Large intestine (tissue), 3 donors: ENCODE data around the gene SYT1. TPM values are rescaled to one million over a fixed set of nuclear protein-coding genes. Genes with fewer than 3 reads are reported as not detected.
"Not testable (repeated sequence)": the region's sequence is repeated elsewhere in the genome, so short reads cannot be mapped to it uniquely, and the experiment has no call there.

Experiments
- DNase-seq, 2 donors: peaks; one replicate each; pipeline versions ENCODE4 v3.0.0 to v3.0.0-alpha.2; 2013
- H3K27ac ChIP-seq: one replicate; pipeline ENCODE4 v1.5.1; 2013; ENCODE audit warnings: low read length
- H3K27me3 ChIP-seq: 2 replicates; pipeline ENCODE4 v1.6.1; 2013; ENCODE audit warnings: low read length; ENCODE audit not compliant: control insufficient read depth, insufficient read depth
- H3K36me3 ChIP-seq: 2 replicates; pipeline ENCODE4 v1.6.1; 2013; ENCODE audit warnings: low read length; ENCODE audit not compliant: control insufficient read depth, insufficient read depth
- H3K4me1 ChIP-seq: one replicate; pipeline ENCODE4 v1.6.1; 2013; ENCODE audit warnings: low read length; ENCODE audit not compliant: control insufficient read depth, insufficient read depth
- H3K4me3 ChIP-seq: one replicate; pipeline ENCODE4 v1.5.1; 2013; ENCODE audit warnings: low read length
- H3K9me3 ChIP-seq: one replicate; pipeline ENCODE4 v1.6.1; 2013; ENCODE audit warnings: mild to moderate bottlenecking, low read depth, low read length, moderate library complexity; ENCODE audit not compliant: control insufficient read depth
- WGBS: methylation state at CpG from one replicate; pipeline ENCODE4 v1.1.5; 2013; ENCODE audit warnings: low lambda C conversion rate; ENCODE audit not compliant: insufficient coverage; 5-methylcytosine and 5-hydroxymethylcytosine counted together
- polyA plus RNA-seq: library from polyadenylated mRNA; unstranded; fragments of 120-200 nt; gene quantifications from one replicate; pipeline ENCODE4 v1.2.1, GENCODE V29; 2013

SYT1 gene
- polyA plus RNA-seq, 1 donor, result 12.6 TPM

DNA sequence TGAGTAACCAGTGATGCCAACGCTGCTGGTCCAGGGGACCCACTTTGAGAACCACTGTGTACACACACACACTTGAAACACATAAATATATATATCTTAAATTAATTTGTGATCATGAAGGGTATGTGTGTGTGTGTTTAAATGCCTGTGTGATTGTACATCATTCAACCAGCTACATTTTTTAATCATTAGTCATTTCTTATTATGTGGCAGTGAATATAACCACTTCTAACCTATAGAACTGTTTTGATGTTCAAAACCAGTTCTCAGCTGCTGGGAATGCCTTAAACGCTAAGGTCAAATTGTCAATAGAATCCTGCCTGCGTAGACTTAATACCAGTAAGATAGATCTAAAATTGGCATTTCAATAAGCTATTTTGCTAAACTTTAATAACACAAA, 330.0 kb downstream of the SYT1 start:
- WGBS, result no CpG with 5 or more reads among the region's 3 CpGs
- Histone ChIP-seq H3K9me3 (no peaks in the 10 kb centered on the region), H3K27ac (no peak overlapping the region), H3K27me3 (no peaks in the 10 kb centered on the region), H3K4me1 (no peaks in the 10 kb centered on the region), H3K36me3 (no peaks in the 10 kb centered on the region), H3K4me3 (no peak overlapping the region)
- no peak for DNase-seq

GRCh38 chr12:79199166-79199565, 334.6 kb downstream of the SYT1 start:
- Histone ChIP-seq H3K27ac (no peak overlapping the region), H3K4me3 (no peak overlapping the region), H3K27me3 (no peaks in the 10 kb centered on the region), H3K9me3 (no peaks in the 10 kb centered on the region), H3K36me3 (no peaks in the 10 kb centered on the region), H3K4me1 (no peaks in the 10 kb centered on the region)
- 67% methylated on average over 1 of the region's 1 CpG for WGBS
- DNase-seq, result no peak

DNA sequence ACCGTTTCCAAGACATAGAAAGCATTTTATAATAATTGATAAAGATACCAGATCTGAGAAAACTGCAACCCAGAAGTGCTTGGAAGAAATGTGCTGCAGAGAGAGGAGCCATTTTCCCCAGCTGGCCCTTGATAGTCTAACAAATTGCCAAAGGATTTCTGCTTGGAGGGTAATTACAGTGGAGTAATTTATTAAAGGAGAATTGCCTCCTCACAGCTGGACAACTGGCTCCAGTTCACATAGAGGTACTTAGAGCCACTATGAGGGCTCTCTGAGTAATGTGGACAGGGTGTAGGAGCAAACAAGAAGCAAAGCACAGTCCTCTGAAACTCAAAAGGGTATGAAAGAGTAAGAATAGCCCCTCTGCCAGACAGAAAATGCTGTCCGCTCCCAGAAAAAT, 335.6 kb downstream of the SYT1 start:
- Histone ChIP-seq H3K27ac (no peak overlapping the region), H3K36me3 (no peaks in the 10 kb centered on the region), H3K9me3 (no peaks in the 10 kb centered on the region), H3K4me1 (no peaks in the 10 kb centered on the region), H3K27me3 (no peaks in the 10 kb centered on the region), H3K4me3 (no peak overlapping the region)
- no peak for DNase-seq
- 63% methylated on average over 2 of the region's 2 CpGs for WGBS

DNA sequence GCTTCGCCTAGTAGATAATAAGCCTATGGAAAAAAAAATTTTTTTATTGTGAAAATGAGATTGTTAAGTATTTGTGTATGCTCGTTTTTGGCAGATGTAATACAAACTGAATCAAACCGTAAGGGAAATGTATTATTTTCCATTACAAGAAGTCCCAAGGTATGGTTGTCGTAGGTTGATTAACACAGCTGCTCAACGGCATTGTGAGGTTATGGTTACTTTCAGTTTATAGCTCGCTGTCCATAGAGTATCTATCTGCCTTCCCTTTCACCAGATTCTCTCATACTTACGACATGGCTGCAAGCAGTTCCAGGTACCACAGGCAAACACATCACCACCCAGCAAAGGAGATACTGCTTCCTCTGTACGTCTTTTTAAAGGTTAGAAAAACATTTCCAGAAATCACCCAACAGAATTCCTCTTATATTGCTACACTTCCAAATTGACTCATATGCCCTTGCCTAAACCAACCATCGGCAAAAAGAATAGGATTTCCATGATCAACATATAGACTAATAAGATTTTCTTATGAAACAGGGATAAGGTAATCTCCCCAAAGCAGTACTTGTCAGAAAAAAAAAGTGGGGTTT, 338.6 kb downstream of the SYT1 start:
- 84% methylated on average over 2 of the region's 9 CpGs for WGBS
- no peaks in the 10 kb centered on the region for H3K9me3 ChIP-seq
- no peak overlapping the region for H3K4me3 ChIP-seq
- H3K27ac ChIP-seq, result no peak overlapping the region
- H3K27me3 ChIP-seq, result no peaks in the 10 kb centered on the region
- no peaks in the 10 kb centered on the region for H3K4me1 ChIP-seq
- no peak for DNase-seq
- no peaks in the 10 kb centered on the region for H3K36me3 ChIP-seq

DNA sequence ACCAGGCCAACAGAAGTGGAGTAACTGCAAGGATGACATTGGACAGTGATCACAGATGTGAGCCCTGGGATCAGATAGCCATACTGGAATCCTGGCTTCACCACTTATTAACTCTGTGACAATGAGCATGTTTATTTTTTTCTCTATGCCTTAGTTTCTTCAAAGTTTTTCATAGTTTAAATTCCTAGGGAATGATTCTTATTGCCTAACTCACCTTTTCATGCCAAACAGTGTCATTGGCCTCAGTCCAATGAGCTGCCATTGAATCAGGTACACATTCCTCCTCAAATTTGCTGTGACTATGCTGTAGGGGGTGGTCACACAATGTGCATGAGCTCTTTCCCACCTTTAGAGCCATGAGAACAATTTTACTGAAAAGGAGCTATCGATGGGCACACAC, 342.3 kb downstream of the SYT1 start:
- Histone ChIP-seq H3K4me3 (no peak overlapping the region), H3K27ac (no peak overlapping the region), H3K9me3 (no peaks in the 10 kb centered on the region), H3K4me1 (no peaks in the 10 kb centered on the region), H3K36me3 (no peaks in the 10 kb centered on the region), H3K27me3 (no peaks in the 10 kb centered on the region)
- DNase-seq, result no peak
- WGBS, result no CpG with 5 or more reads among the region's 1 CpG

DNA sequence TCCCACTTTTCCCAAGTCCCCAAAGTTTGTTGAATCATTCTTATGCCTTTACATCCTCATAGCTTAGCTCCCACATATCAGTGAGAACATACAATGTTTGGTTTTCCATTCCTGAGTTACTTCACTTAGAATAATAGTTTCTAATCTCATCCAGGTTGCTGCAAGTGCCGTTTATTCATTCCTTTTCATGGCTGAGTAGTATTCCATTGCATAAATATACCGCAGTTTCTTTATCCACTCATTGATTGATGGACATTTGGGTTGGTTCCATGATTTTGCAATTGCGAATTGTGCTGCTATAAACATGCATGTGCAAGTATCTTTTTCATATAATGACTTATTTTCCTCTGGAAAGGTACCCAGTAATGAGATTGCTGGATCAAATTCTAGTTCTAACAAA, 345.8 kb downstream of the SYT1 start:
- not testable (repeated sequence) for H3K36me3 ChIP-seq, H3K9me3 ChIP-seq, DNase-seq, H3K27ac ChIP-seq, H3K4me3 ChIP-seq, H3K27me3 ChIP-seq, H3K4me1 ChIP-seq
- WGBS, result no CpG with 5 or more reads among the region's 3 CpGs

DNA sequence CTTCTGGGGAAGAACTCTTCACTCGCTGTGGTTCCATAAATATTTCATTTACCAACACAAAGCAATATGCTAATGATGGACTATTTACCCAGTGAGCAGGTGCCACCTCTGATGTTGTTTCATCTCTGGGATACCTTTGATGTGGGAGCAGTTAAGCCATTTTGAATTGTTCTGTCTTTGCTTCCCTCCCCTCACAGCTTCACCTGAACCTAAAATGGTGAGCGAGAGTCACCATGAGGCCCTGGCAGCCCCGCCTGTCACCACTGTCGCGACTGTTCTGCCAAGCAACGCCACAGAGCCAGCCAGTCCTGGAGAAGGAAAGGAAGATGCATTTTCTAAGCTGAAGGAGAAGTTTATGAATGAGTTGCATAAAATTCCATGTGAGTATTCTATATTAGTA, 352.7 kb downstream of the SYT1 start:
- peaks cover 10% of the 10 kb centered on the region for H3K9me3 ChIP-seq
- no peak for DNase-seq
- H3K4me1 ChIP-seq, result no peaks in the 10 kb centered on the region
- no CpG with 5 or more reads among the region's 6 CpGs for WGBS
- no peak overlapping the region for H3K4me3 ChIP-seq
- H3K27ac ChIP-seq, result no peak overlapping the region
- H3K36me3 ChIP-seq, result no peaks in the 10 kb centered on the region
- no peaks in the 10 kb centered on the region for H3K27me3 ChIP-seq

DNA sequence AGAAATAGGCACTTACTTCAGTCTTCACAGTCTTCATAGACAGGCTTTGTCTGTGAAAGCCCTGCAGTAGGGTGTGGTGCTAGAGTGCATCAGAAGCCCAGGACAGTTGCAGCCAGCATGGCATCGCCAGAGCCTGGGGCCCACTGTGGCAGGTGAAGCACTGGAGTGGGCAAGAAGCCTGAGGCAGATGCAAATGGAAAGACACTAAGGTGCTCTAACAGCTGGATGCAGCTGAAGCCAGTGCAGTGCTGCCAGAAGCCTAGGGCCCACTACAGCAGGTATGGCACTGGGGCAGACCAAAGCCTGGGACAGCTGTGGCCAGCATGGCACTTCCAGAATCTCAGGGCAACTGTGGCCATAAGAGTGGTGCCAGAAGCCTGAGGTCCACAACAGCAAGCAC, 358.6 kb downstream of the SYT1 start:
- Histone ChIP-seq H3K9me3 (peaks cover 15% of the 10 kb centered on the region), H3K27me3 (no peaks in the 10 kb centered on the region), H3K4me1 (no peaks in the 10 kb centered on the region), H3K4me3 (no peak overlapping the region), H3K27ac (no peak overlapping the region), H3K36me3 (no peaks in the 10 kb centered on the region)
- WGBS, result no CpG with 5 or more reads among the region's 1 CpG
- no peak for DNase-seq

GRCh38 chr12:79223761-79224160, 359.2 kb downstream of the SYT1 start:
- Histone ChIP-seq H3K36me3 (no peaks in the 10 kb centered on the region), H3K27me3 (no peaks in the 10 kb centered on the region), H3K27ac (no peak overlapping the region), H3K4me1 (no peaks in the 10 kb centered on the region), H3K4me3 (no peak overlapping the region), H3K9me3 (peaks cover 15% of the 10 kb centered on the region)
- no CpG with 5 or more reads among the region's 2 CpGs for WGBS
- no peak for DNase-seq

DNA sequence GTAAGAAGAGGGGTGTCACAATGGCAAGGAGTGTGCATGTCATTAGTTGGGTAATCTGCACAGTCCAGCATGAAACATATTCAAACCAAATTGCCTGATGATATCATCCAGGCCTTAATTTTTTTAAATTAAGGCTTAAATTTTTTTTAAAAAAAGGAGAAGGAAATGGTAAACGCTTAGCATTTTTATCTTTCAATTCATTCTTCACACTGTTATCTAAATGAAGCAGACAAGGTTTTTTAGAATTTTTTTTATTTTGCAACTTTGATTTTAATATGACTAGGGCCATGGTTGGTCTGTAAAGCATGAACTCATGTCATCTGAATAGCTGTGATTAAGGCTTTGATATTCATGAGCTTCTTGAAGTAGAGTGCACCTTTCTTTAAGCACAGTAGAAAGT, 362.5 kb downstream of the SYT1 start:
- no peak for DNase-seq
- Histone ChIP-seq H3K36me3 (no peaks in the 10 kb centered on the region), H3K4me3 (no peak overlapping the region), H3K27me3 (no peaks in the 10 kb centered on the region), H3K4me1 (no peaks in the 10 kb centered on the region), H3K27ac (no peak overlapping the region), H3K9me3 (peaks cover 6% of the 10 kb centered on the region)
- no CpG with 5 or more reads among the region's 1 CpG for WGBS

- no peak overlapping the region for H3K27ac ChIP-seq
- H3K9me3 ChIP-seq, result peaks cover 4% of the 10 kb centered on the region
- no peak overlapping the region for H3K4me3 ChIP-seq
- H3K36me3 ChIP-seq, result no peaks in the 10 kb centered on the region
- H3K27me3 ChIP-seq, result no peaks in the 10 kb centered on the region
- DNase-seq, result no peak
- no peaks in the 10 kb centered on the region for H3K4me1 ChIP-seq
- 100% methylated on average over 1 of the region's 3 CpGs for WGBS
Measured at GRCh38 chr12:79227646-79228045, 363.1 kb downstream of the SYT1 start.
